GM23338 (cell line): ENCODE results near the gene FUZ. TPM values are rescaled to one million over a fixed set of nuclear protein-coding genes. Genes with fewer than 3 reads are reported as not detected.

Experiments used
- ATAC-seq: fragments of 200-7000 bp; cut with Tn5 transposase; 3 replicates; pipeline ENCODE4 v1.9.1; 2020
- DNase-seq: peaks from one replicate; pipeline ENCODE4 v3.0.0-alpha.2; 2015; ENCODE audit warnings: low spot score
- H2AFZ ChIP-seq: fragments of 200-600 bp; sonication (generic); 2 replicates; pipeline ENCODE4 v1.8.0; 2016; ENCODE audit warnings: antibody characterized with exemption, mild to moderate bottlenecking, moderate library complexity
- H3F3A ChIP-seq: fragments of 200-600 bp; sonication (generic); replicated peaks from 2 replicates; pipeline ENCODE4 v1.8.0; 2017; ENCODE audit warnings: antibody characterized with exemption, mixed run types, low read depth
- H3K27ac ChIP-seq: fragments of 200-600 bp; sonication (generic); 2 replicates; pipeline ENCODE4 v1.6.1; 2016; ENCODE audit warnings: low read depth
- H3K27me3 ChIP-seq: fragments of 200-600 bp; sonication (generic); 2 replicates; pipeline ENCODE4 v1.8.0; 2016; ENCODE audit warnings: mild to moderate bottlenecking, mixed run types, moderate library complexity; ENCODE audit not compliant: insufficient read depth
- H3K36me3 ChIP-seq: fragments of 200-600 bp; sonication (generic); 2 replicates; pipeline ENCODE4 v1.8.0; 2016; ENCODE audit warnings: mild to moderate bottlenecking; ENCODE audit not compliant: insufficient read depth
- H3K4me1 ChIP-seq: fragments of 200-600 bp; sonication (generic); 2 replicates; pipeline ENCODE4 v1.8.0; 2016; ENCODE audit warnings: mild to moderate bottlenecking, moderate library complexity; ENCODE audit not compliant: insufficient read depth
- H3K4me2 ChIP-seq: fragments of 200-600 bp; sonication (generic); 2 replicates; pipeline ENCODE4 v1.7.1; 2017; ENCODE audit warnings: mixed run types
- H3K4me3 ChIP-seq: fragments of 200-600 bp; sonication (generic); 2 replicates; pipeline ENCODE4 v1.6.1; 2016; ENCODE audit warnings: mixed run types
- H3K79me2 ChIP-seq: fragments of 200-600 bp; sonication (generic); replicated peaks from 2 replicates; pipeline ENCODE4 v1.8.0; 2017; ENCODE audit warnings: mild to moderate bottlenecking; ENCODE audit not compliant: insufficient read depth
- H3K9me2 ChIP-seq: fragments of 200-600 bp; sonication (generic); 2 replicates; pipeline ENCODE4 v1.8.0; 2017; ENCODE audit not compliant: insufficient read depth
- H4K20me1 ChIP-seq: fragments of 200-600 bp; sonication (generic); replicated peaks from 2 replicates; pipeline ENCODE4 v1.8.0; 2017; ENCODE audit warnings: mild to moderate bottlenecking; ENCODE audit not compliant: insufficient read depth
- H3K27ac Mint-ChIP-seq: 2 replicates; pipeline ENCODE4 v1.8.0; 2020; ENCODE audit warnings: inconsistent platforms, mild to moderate bottlenecking, moderate library complexity, mixed read lengths
- H3K27me3 Mint-ChIP-seq: 3 replicates; pipeline ENCODE4 v1.8.0; 2022; ENCODE audit warnings: low read depth, mild to moderate bottlenecking, moderate library complexity, mixed read lengths, inconsistent platforms; ENCODE audit not compliant: insufficient read depth, poor library complexity
- H3K36me3 Mint-ChIP-seq: 3 replicates; pipeline ENCODE4 v1.8.0; 2021; ENCODE audit warnings: low read depth, mild to moderate bottlenecking, inconsistent platforms, moderate library complexity, mixed read lengths
- H3K4me1 Mint-ChIP-seq: 3 replicates; pipeline ENCODE4 v1.8.0; 2020; ENCODE audit warnings: mild to moderate bottlenecking, inconsistent platforms, mixed read lengths
- H3K4me3 Mint-ChIP-seq: 3 replicates; pipeline ENCODE4 v1.8.0; 2021; ENCODE audit warnings: moderate library complexity, mild to moderate bottlenecking, inconsistent platforms, mixed read lengths
- H3K9me3 Mint-ChIP-seq: 3 replicates; pipeline ENCODE4 v1.8.0; 2020; ENCODE audit warnings: moderate library complexity, mild to moderate bottlenecking, inconsistent platforms, mixed read lengths
- CREB1 ChIP-seq: fragments of 250-450 bp; sonication (Bioruptor Pico); IDR thresholded peaks from 2 replicates; pipeline ENCODE4 v1.5.0; 2020; ENCODE audit warnings: low read depth, mild to moderate bottlenecking, moderate library complexity
- CTCF ChIP-seq, 2 experiments: fragments of 200-600 bp in 1 of 2; sonication (generic) in 1 of 2; conservative IDR thresholded peaks; 2 replicates each; pipeline versions ENCODE4 v1.5.1 to v1.6.1; 2016 to 2017; ENCODE audit warnings: antibody characterized with exemption in 2 of 2, low read depth in 2 of 2, mild to moderate bottlenecking in 2 of 2, moderate library complexity in 1 of 2
- EZH2 ChIP-seq: fragments of 200-600 bp; sonication (generic); IDR thresholded peaks from one replicate; pipeline ENCODE4 v1.8.0; 2017; ENCODE audit warnings: antibody characterized with exemption, mild to moderate bottlenecking, low read depth; ENCODE audit not compliant: unreplicated experiment
- JUNB ChIP-seq: IDR thresholded peaks from one replicate; pipeline ENCODE4 v1.6.1; 2016; ENCODE audit warnings: antibody characterized with exemption; ENCODE audit not compliant: unreplicated experiment
- NANOG ChIP-seq: IDR thresholded peaks from 2 replicates; pipeline ENCODE4 v1.6.1; 2016; ENCODE audit warnings: antibody characterized with exemption, borderline replicate concordance
- POLR2AphosphoS5 ChIP-seq: IDR thresholded peaks from 2 replicates; pipeline ENCODE4 v1.6.1; 2016; ENCODE audit warnings: antibody characterized with exemption, low read depth
- ZNF331 ChIP-seq: fragments of 250-450 bp; sonication (Bioruptor Pico); IDR thresholded peaks from 2 replicates; pipeline ENCODE4 v1.5.0; 2020; ENCODE audit warnings: low read depth, mild to moderate bottlenecking, moderate library complexity
- polyA plus RNA-seq: library from polyadenylated mRNA; unstranded; fragments of >200 nt; fragmentation: Nextera tagmentation; extraction: Ambion mirVana; gene quantifications from 2 replicates; pipeline ENCODE4 v1.2.1, GENCODE V29; 2016
- total RNA-seq: library from RNA; depleted of rRNA; stranded (reverse); fragments of >200 nt; shearing (Covaris generic); gene quantifications from 2 replicates; pipeline ENCODE4 v1.2.3, GENCODE V29; 2014
- TF ChIP-seq, protein P1 (sequence below): IDR thresholded peaks from one replicate; pipeline ENCODE4 v1.6.1; 2018; ENCODE audit warnings: antibody characterized with exemption; ENCODE audit not compliant: unreplicated experiment
- TF ChIP-seq, protein P2 (sequence below): fragments of 250-450 bp; sonication (Bioruptor Pico); IDR thresholded peaks from 2 replicates; pipeline ENCODE4 v1.5.0; 2020; ENCODE audit warnings: mild to moderate bottlenecking, moderate library complexity

The FUZ gene
- total and polyA plus RNA-seq, 2 experiments from 2014 or later, result 24.3 to 34.8 TPM

DNA sequence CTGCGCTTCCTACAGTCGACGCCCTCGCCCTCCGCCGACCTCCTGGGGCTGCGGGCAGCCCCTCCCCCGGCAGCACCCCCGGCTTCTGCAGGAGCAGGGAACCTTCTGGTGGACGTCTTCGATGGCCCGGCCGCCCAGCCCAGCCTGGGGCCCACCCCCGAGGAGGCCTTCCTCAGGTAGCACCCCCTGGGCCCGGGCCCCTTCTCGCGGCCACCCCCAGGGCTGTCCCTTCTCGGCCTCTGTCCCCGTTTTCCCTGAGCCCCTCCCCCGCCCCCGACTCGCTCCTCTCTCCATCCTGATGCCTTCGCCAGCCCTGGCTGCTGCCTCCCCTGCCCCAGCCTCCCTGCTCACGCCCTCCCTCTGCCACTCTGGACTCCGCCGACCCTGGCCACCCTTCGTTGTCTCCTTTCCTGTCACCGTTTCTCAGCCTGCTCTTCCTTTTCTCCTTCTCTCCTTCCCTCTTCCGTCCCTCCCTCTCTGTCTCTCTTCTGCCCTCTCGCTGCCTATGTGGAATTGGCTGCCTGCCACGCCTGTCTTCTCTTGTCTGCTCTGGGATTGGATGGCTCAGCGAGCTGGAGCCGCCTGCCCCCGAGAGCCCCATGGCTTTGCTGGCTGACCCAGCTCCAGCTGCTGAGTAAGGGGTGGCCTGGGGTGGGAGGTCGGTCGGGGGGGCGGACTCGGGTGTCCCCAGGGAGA lies 11.0 kb downstream of the FUZ start:
- H2AFZ ChIP-seq, result no peak overlapping the region
- H3K4me3 ChIP-seq, result peak overlapping the region; percentile 39
- no peak for TF ChIP-seq EZH2
- TF ChIP-seq NANOG, result no peak
- 0 out of 4 replicates have a peak, but pooled peaks of 1 of the 2 experiments have one; percentile 9 for TF ChIP-seq CTCF (conservative IDR thresholded peaks at IDR 0.05; ENCODE audit: low read depth in 2 of 2)
- TF ChIP-seq, protein P1, sequence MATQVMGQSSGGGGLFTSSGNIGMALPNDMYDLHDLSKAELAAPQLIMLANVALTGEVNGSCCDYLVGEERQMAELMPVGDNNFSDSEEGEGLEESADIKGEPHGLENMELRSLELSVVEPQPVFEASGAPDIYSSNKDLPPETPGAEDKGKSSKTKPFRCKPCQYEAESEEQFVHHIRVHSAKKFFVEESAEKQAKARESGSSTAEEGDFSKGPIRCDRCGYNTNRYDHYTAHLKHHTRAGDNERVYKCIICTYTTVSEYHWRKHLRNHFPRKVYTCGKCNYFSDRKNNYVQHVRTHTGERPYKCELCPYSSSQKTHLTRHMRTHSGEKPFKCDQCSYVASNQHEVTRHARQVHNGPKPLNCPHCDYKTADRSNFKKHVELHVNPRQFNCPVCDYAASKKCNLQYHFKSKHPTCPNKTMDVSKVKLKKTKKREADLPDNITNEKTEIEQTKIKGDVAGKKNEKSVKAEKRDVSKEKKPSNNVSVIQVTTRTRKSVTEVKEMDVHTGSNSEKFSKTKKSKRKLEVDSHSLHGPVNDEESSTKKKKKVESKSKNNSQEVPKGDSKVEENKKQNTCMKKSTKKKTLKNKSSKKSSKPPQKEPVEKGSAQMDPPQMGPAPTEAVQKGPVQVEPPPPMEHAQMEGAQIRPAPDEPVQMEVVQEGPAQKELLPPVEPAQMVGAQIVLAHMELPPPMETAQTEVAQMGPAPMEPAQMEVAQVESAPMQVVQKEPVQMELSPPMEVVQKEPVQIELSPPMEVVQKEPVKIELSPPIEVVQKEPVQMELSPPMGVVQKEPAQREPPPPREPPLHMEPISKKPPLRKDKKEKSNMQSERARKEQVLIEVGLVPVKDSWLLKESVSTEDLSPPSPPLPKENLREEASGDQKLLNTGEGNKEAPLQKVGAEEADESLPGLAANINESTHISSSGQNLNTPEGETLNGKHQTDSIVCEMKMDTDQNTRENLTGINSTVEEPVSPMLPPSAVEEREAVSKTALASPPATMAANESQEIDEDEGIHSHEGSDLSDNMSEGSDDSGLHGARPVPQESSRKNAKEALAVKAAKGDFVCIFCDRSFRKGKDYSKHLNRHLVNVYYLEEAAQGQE, result no peak
- no peak for TF ChIP-seq CREB1 (CRISPR knock-in tag)
- TF ChIP-seq ZNF331, result no peak
- TF ChIP-seq, protein P2, sequence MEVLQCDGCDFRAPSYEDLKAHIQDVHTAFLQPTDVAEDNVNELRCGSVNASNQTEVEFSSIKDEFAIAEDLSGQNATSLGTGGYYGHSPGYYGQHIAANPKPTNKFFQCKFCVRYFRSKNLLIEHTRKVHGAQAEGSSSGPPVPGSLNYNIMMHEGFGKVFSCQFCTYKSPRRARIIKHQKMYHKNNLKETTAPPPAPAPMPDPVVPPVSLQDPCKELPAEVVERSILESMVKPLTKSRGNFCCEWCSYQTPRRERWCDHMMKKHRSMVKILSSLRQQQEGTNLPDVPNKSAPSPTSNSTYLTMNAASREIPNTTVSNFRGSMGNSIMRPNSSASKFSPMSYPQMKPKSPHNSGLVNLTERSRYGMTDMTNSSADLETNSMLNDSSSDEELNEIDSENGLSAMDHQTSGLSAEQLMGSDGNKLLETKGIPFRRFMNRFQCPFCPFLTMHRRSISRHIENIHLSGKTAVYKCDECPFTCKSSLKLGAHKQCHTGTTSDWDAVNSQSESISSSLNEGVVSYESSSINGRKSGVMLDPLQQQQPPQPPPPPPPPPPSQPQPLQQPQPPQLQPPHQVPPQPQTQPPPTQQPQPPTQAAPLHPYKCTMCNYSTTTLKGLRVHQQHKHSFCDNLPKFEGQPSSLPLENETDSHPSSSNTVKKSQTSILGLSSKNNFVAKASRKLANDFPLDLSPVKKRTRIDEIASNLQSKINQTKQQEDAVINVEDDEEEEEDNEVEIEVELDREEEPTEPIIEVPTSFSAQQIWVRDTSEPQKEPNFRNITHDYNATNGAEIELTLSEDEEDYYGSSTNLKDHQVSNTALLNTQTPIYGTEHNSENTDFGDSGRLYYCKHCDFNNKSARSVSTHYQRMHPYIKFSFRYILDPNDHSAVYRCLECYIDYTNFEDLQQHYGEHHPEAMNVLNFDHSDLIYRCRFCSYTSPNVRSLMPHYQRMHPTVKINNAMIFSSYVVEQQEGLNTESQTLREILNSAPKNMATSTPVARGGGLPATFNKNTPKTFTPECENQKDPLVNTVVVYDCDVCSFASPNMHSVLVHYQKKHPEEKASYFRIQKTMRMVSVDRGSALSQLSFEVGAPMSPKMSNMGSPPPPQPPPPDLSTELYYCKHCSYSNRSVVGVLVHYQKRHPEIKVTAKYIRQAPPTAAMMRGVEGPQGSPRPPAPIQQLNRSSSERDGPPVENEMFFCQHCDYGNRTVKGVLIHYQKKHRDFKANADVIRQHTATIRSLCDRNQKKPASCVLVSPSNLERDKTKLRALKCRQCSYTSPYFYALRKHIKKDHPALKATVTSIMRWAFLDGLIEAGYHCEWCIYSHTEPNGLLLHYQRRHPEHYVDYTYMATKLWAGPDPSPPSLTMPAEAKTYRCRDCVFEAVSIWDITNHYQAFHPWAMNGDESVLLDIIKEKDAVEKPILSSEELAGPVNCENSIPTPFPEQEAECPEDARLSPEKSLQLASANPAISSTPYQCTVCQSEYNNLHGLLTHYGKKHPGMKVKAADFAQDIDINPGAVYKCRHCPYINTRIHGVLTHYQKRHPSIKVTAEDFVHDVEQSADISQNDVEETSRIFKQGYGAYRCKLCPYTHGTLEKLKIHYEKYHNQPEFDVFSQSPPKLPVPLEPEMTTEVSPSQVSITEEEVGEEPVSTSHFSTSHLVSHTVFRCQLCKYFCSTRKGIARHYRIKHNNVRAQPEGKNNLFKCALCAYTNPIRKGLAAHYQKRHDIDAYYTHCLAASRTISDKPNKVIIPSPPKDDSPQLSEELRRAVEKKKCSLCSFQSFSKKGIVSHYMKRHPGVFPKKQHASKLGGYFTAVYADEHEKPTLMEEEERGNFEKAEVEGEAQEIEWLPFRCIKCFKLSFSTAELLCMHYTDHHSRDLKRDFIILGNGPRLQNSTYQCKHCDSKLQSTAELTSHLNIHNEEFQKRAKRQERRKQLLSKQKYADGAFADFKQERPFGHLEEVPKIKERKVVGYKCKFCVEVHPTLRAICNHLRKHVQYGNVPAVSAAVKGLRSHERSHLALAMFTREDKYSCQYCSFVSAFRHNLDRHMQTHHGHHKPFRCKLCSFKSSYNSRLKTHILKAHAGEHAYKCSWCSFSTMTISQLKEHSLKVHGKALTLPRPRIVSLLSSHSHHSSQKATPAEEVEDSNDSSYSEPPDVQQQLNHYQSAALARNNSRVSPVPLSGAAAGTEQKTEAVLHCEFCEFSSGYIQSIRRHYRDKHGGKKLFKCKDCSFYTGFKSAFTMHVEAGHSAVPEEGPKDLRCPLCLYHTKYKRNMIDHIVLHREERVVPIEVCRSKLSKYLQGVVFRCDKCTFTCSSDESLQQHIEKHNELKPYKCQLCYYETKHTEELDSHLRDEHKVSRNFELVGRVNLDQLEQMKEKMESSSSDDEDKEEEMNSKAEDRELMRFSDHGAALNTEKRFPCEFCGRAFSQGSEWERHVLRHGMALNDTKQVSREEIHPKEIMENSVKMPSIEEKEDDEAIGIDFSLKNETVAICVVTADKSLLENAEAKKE (CRISPR knock-in tag), result no peak
- TF ChIP-seq POLR2AphosphoS5, result peak; percentile 30; the same call in 1 of the 2 replicates
- no peak for TF ChIP-seq JUNB
- no peaks in the 10 kb centered on the region for H3K9me2 ChIP-seq
- no peaks in the 10 kb centered on the region for H3K79me2 ChIP-seq
- 0 out of 2 replicates have a peak overlapping the region, but pooled peaks have one; percentile 69 for H3K27ac ChIP-seq
- peaks cover 16% of the 10 kb centered on the region; the same call in 1 of the 2 replicates for H3K4me1 ChIP-seq
- Mint-ChIP-seq H3K9me3 (no peaks in the 10 kb centered on the region), H3K36me3 (peaks cover 57% of the 10 kb centered on the region), H3K27ac (peak overlapping the region; percentile 90), H3K4me3 (peak overlapping the region; percentile 66), H3K27me3 (peaks cover 13% of the 10 kb centered on the region), H3K4me1 (peaks cover 23% of the 10 kb centered on the region)
- H4K20me1 ChIP-seq, result no peaks in the 10 kb centered on the region; the same call in 1 of the 2 replicates
- DNase-seq (peak; percentile 93), ATAC-seq (peak; percentile 84)
- H3F3A ChIP-seq, result peaks cover 22% of the 10 kb centered on the region
- no peaks in the 10 kb centered on the region for H3K36me3 ChIP-seq
- H3K27me3 ChIP-seq, result no peaks in the 10 kb centered on the region
- H3K4me2 ChIP-seq, result peak overlapping the region; percentile 50
